HCT116 (cell line): ENCODE data around the gene LCE6A.

Experiments used
- CTCF ChIP-seq, 3 experiments: fragments of 200-600 bp in 1 of 3; sonication (generic) in 1 of 3; IDR thresholded peaks in 2 of 3; conservative IDR thresholded peaks in 1 of 3; 2 replicates each; pipeline ENCODE4 v1.5.1; 2012 to 2017; ENCODE audit warnings: low read depth in 2 of 3, low read length in 2 of 3, antibody characterized with exemption in 1 of 3, borderline replicate concordance in 1 of 3, control low read depth in 1 of 3, mild to moderate bottlenecking in 1 of 3, mixed read lengths in 1 of 3, mixed run types in 1 of 3, moderate library complexity in 1 of 3; ENCODE audit not compliant: insufficient read depth in 1 of 3
- EGR1 ChIP-seq: IDR thresholded peaks from 2 replicates; pipeline ENCODE4 v1.6.1; 2012; ENCODE audit warnings: low read depth
- MAX ChIP-seq: IDR thresholded peaks from 2 replicates; pipeline ENCODE4 v1.6.1; 2012
- POLR2A ChIP-seq: IDR thresholded peaks from 2 replicates; pipeline ENCODE4 v1.7.0; 2011; ENCODE audit warnings: borderline replicate concordance; ENCODE audit not compliant: insufficient read depth, insufficient read length; ENCODE audit errors: extremely low read depth
- REST ChIP-seq: IDR thresholded peaks from 2 replicates; pipeline ENCODE4 v1.6.1; 2012; ENCODE audit warnings: low read depth
- YY1 ChIP-seq: IDR thresholded peaks from 2 replicates; pipeline ENCODE4 v1.6.1; 2011; ENCODE audit warnings: low read length, low read depth, moderate library complexity, mild to moderate bottlenecking; ENCODE audit not compliant: insufficient replicate concordance; ENCODE audit errors: extremely low read depth

GRCh38 chr1:152886085-152886484 is 43.4 kb downstream of the LCE6A start:
- TF ChIP-seq POLR2A (no peak), CTCF (IDR thresholded peaks at IDR 0.05 in 2 of 3, conservative IDR thresholded peaks at IDR 0.05 in 1 of 3; ENCODE audit: borderline replicate concordance in 1 of 3, insufficient read depth in 1 of 3, low read depth in 2 of 3, low read length in 2 of 3) (no peak), EGR1 (no peak), YY1 (no peak), REST (no peak), MAX (no peak)
